GM19099 (cell line): ENCODE measurements around the gene BTBD2.
A peak's percentile ranks its signal among the peaks of the same experiment; 100 is the strongest.

Experiments
- POLR2A ChIP-seq: IDR thresholded peaks from 3 replicates; pipeline ENCODE4 v1.6.1; 2011; ENCODE audit warnings: low read depth; ENCODE audit not compliant: insufficient read length; ENCODE audit errors: extremely low read depth

BTBD2 gene

GRCh38 chr19:2038284-2039088 is 23.0 kb upstream of the BTBD2 start:
- TF ChIP-seq POLR2A: no peak

GRCh38 chr19:2037651-2038255 is 22.2 kb upstream of the BTBD2 start:
- TF ChIP-seq POLR2A: no peak

GRCh38 chr19:2036424-2036823 is 20.9 kb upstream of the BTBD2 start:
- TF ChIP-seq POLR2A: peak; percentile 7

DNA sequence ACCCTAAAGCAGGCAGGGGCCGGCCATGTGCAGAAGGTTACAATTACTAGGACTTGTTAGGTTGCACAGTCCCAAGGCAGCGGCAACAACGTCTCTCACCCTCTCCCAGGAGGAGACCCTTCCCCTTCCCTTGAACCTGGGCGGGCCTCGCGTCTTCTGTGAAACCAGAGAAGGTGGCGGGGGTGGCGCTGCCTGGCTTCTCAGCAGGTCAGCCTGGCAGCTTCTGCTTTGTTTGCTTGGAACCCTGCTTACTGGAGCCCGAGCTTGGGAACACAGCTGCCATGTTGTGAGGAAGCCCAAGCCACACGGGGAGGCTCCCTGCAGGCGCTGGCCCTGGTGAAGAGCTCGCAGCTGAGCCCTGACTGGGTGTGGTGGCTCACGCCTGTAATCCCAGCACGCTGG is 20.1 kb upstream of the BTBD2 start:
- no peak for TF ChIP-seq POLR2A

DNA sequence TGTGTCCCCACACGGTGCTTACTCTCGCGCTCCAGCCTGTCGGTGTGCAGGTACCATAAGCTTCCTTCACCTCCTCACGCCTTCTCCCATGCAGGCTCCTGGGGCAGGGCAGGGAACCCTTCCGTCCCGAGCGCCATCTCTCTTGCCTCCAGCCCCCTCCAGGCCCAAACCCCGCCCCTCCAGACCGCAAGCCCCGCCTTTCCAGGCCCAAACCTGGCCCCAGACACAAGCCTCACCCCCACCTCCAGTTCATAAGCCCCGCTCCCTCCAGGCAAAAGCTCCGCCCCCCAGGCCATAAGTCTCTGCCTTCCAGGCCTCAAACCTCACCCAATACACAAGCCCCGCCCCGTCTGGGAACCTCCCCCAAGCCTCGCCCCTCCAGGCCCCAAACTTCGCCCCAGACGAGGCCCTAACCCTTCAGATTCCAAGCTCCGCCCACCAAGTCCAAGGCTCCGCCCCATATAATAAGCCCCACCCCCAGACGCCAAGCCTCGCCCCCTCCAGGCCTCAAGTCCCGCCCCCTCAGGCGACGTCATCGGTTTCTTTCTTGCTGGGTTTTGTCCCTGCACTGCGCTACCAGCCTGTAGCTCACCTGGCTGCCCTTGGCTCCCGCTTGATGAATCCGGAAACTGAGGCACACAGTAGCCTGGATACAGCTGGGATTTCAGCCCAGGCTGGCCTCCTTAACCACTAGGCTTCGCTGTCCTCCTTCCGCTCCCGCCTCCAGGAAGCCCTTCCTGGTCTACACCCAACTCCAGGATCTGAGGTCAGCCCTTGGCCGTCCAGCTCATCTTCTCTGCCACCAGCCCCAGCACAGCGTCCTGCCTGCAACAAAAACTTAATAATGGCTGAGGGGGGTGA is 19.4 kb upstream of the BTBD2 start:
- TF ChIP-seq POLR2A: no peak

GRCh38 chr19:2033825-2034159 is 18.3 kb upstream of the BTBD2 start:
- TF ChIP-seq POLR2A: no peak

DNA sequence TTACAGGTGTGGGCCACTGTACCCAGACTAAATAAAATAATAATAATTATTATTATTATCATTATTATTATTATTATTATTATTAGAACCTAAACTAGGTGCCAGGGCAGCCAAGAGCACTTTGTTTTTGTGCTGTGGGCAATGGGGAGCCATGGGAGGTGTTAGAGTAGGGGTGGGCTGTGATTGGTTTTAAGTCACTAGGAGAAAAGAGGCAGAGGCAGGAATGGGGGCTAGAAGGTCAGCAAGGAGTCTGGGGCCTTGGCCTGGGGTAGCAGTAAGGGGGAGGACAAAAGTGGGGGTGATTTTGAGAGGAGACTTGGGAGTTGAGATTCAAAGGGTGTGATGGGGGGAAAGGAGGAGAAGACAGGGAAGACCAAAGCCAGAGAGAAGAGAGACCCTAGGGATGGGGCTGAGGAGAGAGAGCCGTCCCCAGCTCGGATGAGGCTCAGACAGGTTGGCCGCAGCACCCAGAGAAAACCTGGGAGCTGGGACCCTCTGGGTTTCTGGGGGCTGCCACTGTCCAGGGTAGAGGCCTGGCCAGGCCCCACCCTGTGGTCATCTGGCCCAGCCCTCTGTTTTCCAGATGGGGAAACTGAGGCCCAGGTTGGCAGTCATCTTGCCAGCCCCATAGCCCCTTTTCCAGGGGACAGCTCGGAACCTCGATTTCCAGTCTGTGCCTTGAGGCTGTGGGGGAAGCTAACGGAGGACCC is 17.8 kb upstream of the BTBD2 start:
- no peak for TF ChIP-seq POLR2A

DNA sequence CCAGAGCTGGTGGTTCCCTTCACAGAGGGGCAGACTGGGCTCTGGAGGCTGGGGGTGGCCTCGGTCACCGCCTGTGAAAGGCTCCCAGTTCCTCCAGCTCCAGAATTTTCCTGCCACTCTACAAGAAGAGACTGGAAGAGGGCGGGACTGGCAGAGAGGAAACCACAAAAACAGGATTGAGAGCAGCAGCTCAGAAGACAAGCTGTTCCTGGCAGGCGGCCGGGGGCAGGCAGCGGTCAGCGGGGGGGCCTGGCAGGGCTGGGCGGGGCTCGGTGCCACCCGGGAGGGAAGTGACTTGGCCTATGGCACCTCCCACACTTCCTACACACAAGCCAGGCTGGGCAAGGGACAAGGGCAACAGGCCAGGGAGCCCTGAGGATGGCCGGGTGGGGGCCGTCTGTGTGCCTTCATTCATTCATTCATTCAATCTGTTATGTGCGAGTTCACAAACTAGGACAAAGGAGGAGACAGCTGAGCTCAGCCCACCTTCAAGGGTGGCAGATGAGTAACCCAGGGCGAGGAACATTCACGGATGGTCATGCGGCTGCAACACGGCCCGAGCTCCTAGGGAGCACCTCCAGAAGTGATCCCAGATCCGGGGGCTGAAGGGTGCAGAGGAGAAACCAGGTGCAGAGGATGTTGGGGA is 16.9 kb upstream of the BTBD2 start:
- no peak for TF ChIP-seq POLR2A

- TF ChIP-seq POLR2A: no peak
These were observed 11.8 kb upstream of the BTBD2 start for GRCh38 chr19:2027361-2027760.

DNA sequence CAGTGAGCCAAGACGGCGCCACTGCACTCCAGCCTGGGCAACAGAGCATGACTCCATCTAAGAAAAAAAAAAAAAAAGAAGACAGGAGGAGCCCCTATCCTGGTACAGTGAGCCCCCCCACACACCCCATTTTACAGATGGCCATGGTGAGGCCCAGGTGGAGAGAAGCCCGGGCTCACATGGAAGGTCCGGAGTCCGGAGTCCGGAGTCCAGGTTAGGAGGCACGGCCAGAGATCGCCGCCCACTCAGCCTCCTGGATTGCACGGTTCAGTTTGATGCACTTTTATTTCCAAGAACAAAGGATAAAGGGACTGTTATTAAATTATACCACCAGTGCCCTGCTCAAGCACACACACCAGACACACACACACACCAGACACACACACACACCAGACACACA is 11.3 kb upstream of the BTBD2 start:
- TF ChIP-seq POLR2A: no peak

- TF ChIP-seq POLR2A: no peak
These were observed 6.8 kb upstream of the BTBD2 start for GRCh38 chr19:2022289-2022688.

DNA sequence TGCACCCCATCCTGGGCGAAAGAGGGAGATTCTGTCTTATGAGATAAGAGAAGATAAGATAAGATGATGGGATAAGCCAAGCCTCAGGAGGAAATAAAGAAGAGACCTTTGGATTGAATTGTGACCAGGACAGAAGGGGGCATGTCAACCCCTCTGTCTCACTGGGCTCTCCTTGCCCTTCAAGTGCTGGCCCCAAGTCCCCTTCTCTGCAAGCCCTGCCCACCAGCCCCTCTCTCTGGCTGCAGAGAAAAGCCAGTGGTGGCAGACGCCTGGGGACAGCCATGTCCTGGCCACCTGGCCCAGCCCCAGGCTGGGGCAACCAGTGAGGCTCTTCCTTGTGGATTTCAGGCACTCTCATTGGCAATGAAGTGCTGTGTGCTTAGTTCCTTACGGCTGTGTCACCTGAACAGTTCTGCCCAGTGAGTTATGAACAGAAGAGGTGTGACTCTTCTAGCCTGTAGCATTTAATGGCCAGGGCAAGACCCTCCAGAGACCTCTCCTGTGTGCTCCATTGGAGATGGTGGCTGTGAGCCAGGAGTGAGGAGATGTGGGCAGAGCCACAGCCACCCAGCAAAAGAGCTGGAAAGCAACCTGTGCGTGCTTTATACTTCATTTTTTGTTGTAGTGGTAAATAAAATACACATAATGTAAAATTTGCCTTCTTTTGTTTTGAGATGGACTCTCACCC is 6.1 kb upstream of the BTBD2 start:
- no peak for TF ChIP-seq POLR2A

GRCh38 chr19:2018752-2019151 is 3.2 kb upstream of the BTBD2 start:
- TF ChIP-seq POLR2A: no peak

GRCh38 chr19:2016041-2016807 is 710 bp upstream of the BTBD2 start:
- TF ChIP-seq POLR2A: no peak
